GM04504 (cell line): ENCODE data around the gene UTP14C.
"Not testable (repeated sequence)": the region's sequence is repeated elsewhere in the genome, so short reads cannot be mapped to it uniquely, and the experiment has no call there.

Source experiments
- DNase-seq: peaks from one replicate; pipeline ENCODE4 v3.0.0-alpha.2; 2012; ENCODE audit warnings: low read depth

The UTP14C gene

DNA sequence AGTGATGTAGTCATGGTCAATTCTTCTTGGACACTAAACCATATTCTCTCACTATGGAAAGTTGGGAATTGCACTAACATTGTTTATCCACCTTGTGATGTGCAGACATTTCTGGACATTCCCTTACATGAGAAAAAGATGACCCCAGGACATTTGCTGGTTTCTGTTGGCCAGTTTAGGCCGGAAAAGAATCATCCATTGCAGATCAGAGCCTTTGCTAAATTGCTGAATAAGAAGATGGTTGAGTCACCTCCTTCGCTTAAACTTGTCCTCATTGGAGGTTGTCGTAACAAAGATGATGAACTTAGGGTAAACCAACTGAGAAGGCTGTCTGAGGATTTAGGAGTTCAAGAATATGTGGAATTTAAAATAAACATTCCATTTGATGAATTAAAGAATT lies at the start of gene UTP14C:
UTP14C (plus strand) TSS at position 211 of the 400 bp plus-strand sequence. CDS start 4,114 bp downstream, outside the sequence.
- DNase-seq, result no peak

DNA sequence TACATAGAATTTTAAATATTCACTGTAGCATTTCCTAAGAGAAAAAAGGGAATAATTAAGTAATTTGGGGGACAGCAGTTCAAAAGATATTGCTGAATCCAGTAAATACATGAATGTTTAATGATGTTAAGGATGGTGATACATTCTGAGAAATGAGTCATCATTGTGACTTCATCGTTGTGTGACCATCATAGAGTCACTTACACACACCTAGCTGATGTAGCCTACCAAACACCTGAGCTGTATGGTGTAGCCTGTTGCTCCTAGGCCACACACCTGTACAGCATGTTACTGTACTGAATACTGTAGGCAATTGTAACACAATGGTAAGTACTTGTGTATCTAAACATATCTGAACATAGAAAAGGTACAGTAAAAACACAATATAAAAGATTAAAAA lies 48.1 kb upstream of the UTP14C start:
- DNase-seq, result no peak

GRCh38 chr13:51976890-51977289 lies 47.6 kb upstream of the UTP14C start:
- no peak for DNase-seq

DNA sequence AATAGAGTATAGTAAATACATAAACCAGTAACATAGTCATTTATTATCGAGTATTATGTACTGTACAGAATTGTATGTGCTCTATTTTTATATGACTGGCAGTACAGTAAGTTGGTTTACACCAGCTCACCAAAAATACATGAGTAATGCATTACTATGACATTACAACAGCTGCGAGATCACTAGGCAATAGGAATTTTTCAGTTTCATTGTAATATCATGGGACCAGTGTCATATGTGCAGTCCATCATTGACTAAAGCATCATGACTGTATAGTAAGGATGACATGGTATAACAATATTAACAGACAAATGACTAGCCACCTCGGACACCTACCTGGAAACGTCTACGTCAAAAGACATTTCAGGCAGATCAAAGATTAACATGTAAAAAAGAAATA lies 46.9 kb upstream of the UTP14C start:
- no peak for DNase-seq

- no peak for DNase-seq
Measured at GRCh38 chr13:51978796-51979556, 45.5 kb upstream of the UTP14C start.

GRCh38 chr13:51980908-51981307 lies 43.6 kb upstream of the UTP14C start:
- no peak for DNase-seq

GRCh38 chr13:51981355-51981754 lies 43.1 kb upstream of the UTP14C start:
- no peak for DNase-seq

GRCh38 chr13:51983292-51983691 lies 41.2 kb upstream of the UTP14C start:
- not testable (repeated sequence) for DNase-seq

DNA sequence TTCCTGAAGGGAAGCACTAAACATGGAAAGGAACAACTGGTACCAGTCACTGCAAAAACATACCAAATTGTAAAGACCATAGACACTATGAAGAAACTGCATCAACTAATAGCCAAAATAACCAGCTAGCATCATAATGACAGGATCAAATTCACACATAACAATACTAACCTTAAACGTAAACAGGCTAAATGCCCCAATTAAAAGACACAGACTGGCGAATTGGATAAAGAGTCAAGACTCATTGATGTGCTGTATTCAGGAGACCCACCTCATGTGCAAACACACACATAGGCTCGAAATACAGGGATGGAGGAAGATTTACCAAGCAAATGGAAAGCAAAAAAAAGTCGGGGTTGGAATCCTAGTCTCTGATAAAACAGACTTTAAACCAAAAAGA lies 39.6 kb upstream of the UTP14C start:
- not testable (repeated sequence) for DNase-seq

GRCh38 chr13:51988988-51989618 lies 35.4 kb upstream of the UTP14C start:
- DNase-seq, result no peak

DNA sequence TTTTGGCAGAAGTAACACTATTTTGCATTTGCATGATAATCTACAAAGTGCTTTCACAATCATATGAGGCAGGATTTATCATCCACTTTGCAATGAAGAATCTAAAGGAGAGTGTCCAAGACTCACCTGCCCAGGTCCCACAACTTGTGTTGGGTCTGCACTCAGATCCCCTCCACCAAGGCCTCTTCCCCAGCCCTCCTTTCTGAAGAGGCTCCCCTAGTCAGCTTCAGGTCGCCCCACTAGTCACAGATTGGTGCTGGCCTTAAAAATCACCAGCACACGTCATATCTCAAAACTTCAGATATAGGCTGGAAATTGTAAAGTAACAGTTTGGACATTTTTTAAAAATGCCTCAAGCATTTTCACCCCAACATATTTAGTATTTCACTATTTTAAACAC lies 30.8 kb upstream of the UTP14C start:
- DNase-seq, result no peak

GRCh38 chr13:51995677-51996551 lies 28.6 kb upstream of the UTP14C start:
- DNase-seq, result no peak

GRCh38 chr13:51996641-51997040 lies 27.9 kb upstream of the UTP14C start:
- no peak for DNase-seq

DNA sequence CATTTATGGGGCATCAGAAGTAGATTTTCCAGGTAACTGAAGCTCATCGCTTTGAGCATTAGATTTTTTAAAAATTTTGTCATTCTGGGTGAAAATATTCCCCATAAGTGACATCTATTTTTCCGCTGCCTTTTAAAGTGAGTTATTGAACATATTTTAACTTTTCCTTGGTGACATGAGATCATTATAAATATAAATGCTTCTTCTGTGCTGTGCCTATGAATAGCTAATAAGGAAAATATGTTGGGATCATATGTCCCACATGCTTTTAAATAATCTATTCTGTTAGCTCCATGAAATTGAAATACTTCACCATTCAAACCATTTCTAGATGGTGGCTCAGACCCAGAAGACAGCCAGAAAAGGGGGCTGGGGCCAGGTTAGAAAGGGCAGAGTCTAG lies 27.3 kb upstream of the UTP14C start:
- no peak for DNase-seq

- DNase-seq, result no peak
Measured at GRCh38 chr13:51997641-51998330, 26.7 kb upstream of the UTP14C start.

DNA sequence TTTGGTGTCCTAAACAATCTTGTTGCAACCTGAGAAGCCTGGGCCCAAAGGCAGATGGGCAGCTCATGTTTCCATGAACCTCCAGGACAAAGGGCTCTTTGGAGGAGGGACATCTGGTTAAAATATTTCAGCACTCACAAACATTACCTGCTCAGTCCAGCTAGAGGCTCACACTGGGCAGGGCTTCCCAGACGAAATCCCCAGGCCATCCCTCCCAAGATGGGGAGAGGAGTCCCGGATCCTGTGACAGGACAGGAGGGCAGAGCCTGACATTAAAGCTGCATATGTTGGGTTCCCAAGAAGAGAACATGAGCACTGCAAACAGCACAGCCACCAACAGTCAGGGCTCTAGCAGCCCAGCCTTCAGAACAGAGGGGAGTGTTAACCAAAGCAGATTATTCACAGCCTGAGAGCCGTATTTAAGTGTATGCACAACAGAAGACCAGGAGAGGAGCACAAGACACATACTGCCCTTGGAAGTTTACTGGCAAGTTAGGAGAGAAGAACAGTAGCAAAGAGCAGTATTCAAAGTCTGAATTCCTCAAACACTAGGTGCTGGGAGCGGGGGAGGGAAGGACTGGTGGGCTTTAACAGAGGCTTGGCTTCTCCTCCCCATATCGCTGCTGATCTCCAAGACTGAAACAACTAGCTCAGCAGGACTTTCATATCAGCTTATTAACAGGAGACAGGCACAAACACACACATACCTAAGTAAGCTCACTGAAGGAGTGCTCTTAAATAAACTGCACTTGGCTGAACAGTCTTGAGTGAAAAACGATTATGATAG lies 25.6 kb upstream of the UTP14C start:
- no peak for DNase-seq

- no peak for DNase-seq
Measured at GRCh38 chr13:51999510-51999911, 25.0 kb upstream of the UTP14C start.

- DNase-seq, result no peak
Measured at GRCh38 chr13:51999921-52000320, 24.6 kb upstream of the UTP14C start.

DNA sequence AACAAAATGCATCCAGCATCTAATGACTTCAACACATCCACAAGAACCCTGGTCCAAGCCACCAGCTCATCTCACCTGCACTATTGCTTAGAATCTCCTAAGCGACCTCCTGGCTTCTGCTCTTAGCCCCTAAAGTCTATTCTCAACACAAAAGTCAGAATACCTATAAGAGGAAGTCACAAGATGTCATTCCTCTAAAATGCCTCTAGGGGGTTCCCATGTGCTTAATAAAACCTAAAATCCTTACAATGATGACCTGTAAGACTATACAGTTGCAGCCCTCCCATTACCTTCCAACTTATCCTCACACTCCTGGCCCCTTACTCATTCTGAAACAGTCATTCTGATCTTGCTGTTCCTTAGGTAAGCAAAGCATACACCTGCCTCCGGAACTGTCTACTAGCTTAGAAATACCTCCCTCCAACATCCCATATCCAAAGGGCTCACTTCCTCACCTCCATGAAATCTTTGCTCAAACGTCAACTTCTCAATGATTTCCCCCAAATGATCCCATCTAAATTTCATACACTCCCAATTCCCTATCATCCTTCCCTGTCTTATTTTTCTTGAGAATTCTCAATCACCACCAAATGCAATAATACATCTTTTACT lies 23.3 kb upstream of the UTP14C start:
- DNase-seq, result no peak

DNA sequence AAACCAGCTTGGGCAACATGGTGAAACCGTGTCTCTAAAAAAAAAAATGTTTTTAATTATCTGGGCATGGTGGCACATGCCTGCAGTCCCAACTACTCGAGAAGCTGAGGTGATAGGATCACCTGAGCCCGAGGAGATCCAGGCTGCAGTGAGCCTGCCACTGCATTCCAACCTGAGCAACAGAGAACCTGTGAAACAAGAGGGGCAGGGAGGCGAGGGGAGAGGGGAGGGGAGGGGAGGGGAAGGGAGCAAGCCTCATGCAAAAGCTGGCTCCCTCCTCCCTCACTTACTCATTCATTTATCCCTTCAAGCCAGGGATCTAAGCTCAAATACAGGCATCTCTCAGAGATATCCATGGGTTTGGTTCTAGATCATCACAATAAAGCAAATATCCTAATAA lies 22.1 kb upstream of the UTP14C start:
- DNase-seq, result no peak

GRCh38 chr13:52003541-52003940 lies 20.9 kb upstream of the UTP14C start:
- no peak for DNase-seq
